Measurements from ENCODE around the gene TDRD3. TPM values are rescaled to one million over a fixed set of nuclear protein-coding genes. Genes with fewer than 3 reads are reported as not detected.

The TDRD3 gene
- total and polyA plus RNA-seq, 7 donors = 14.0 to 39.7 (median 29.1) TPM

DNA sequence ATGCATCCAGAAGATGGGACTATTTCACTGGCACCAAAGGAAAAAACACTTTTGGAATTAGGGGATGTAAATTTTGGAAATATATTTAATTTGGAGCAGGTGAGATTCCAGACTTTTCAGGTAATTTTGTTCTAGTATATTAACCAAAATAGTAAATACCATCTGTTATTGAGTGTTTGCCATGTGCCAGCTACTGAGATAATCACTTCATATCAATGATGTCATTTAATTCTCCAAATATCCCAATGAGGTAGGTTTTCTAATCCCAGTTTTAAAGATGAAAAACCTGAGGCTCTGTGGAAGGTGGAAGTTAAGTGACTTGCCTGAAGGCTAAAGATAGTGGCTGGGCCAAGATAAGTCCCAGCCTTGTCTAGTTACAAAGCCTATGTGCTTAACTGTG, 95.2 kb downstream of the TDRD3 start:
- ATAC-seq (no peak), DNase-seq (no peak)
- Histone ChIP-seq H3K4me1 (no peaks in the 10 kb centered on the region), H3K36me3 (ENCODE audit: insufficient read depth in 1 of 2, low read depth in 1 of 2) (peaks cover 3 to 24% of the 10 kb centered on the region in 2 donors), H3K9me3 (no peaks in the 10 kb centered on the region), H3K27me3 (ENCODE audit: insufficient read depth in 3 of 3, low read length in 2 of 3) (no peaks in the 10 kb centered on the region), H3K4me3 (no peak overlapping the region), H3K27ac (no peak overlapping the region)
- intact Hi-C loops (cut with DNase I) = no loop called here
- TF ChIP-seq CTCF (IDR thresholded peaks at IDR 0.05) = no peak

GRCh38 chr13:60494296-60494695, 97.3 kb downstream of the TDRD3 start:
- no peaks in the 10 kb centered on the region for H3K27me3 ChIP-seq (ENCODE audit: insufficient read depth in 3 of 3, low read length in 2 of 3)
- DNase-seq = no peak
- H3K27ac ChIP-seq = no peak overlapping the region
- no peak overlapping the region for H3K4me3 ChIP-seq
- ATAC-seq = no peak
- TF ChIP-seq CTCF (IDR thresholded peaks at IDR 0.05) = no peak
- intact Hi-C loops (cut with DNase I) = no loop called here
- H3K36me3 ChIP-seq (ENCODE audit: insufficient read depth in 1 of 2, low read depth in 1 of 2) = peaks cover 6 to 33% of the 10 kb centered on the region in 2 donors
- no peaks in the 10 kb centered on the region for H3K4me1 ChIP-seq
- 75 to 91% (median 79%) methylated on average over 1 of the region's 1 CpG for WGBS, 3 donors
- H3K9me3 ChIP-seq = no peaks in the 10 kb centered on the region

- no peak overlapping the region for H3K4me3 ChIP-seq
- no peaks in the 10 kb centered on the region for H3K27me3 ChIP-seq (ENCODE audit: insufficient read depth in 3 of 3, low read length in 2 of 3)
- H3K27ac ChIP-seq = no peak overlapping the region
- TF ChIP-seq CTCF (IDR thresholded peaks at IDR 0.05) = no peak
- no peaks in the 10 kb centered on the region for H3K4me1 ChIP-seq
- ATAC-seq = no peak
- DNase-seq = no peak
- peaks cover 12% of the 10 kb centered on the region for H3K9me3 ChIP-seq
- intact Hi-C loops (cut with DNase I) = no loop called here
- 98 to 100% (median 100%) methylated on average over 1 of the region's 1 CpG for WGBS, 3 donors
- peaks cover 12 to 16% of the 10 kb centered on the region in 2 donors for H3K36me3 ChIP-seq (ENCODE audit: insufficient read depth in 1 of 2, low read depth in 1 of 2)
These were observed 104.2 kb downstream of the TDRD3 start for GRCh38 chr13:60501236-60501635.

GRCh38 chr13:60509601-60510386, 112.8 kb downstream of the TDRD3 start:
- intact Hi-C loops (cut with DNase I) = no loop called here
- ATAC-seq = no peak

More at GRCh38 chr13:60509601-60510386, 112.8 kb downstream of the TDRD3 start:
- 73 to 93% (median 85%) methylated on average over 3 of the region's 3 CpGs for WGBS, 3 donors
- peaks cover 0 to 34% of the 10 kb centered on the region in 2 donors for H3K36me3 ChIP-seq (ENCODE audit: insufficient read depth in 1 of 2, low read depth in 1 of 2)
- no peak for TF ChIP-seq CTCF (IDR thresholded peaks at IDR 0.05)
- no peak overlapping the region for H3K27ac ChIP-seq
- H3K4me3 ChIP-seq = no peak overlapping the region
- no peak for DNase-seq
- H3K27me3 ChIP-seq (ENCODE audit: insufficient read depth in 3 of 3, low read length in 2 of 3) = no peaks in the 10 kb centered on the region
- no peaks in the 10 kb centered on the region for H3K4me1 ChIP-seq
- H3K9me3 ChIP-seq = no peaks in the 10 kb centered on the region

Data from psoas muscle (tissue), 8 donors.